Measurements from ENCODE around the gene RHOC. TPM values are rescaled to one million over a fixed set of nuclear protein-coding genes. Genes with fewer than 3 reads are reported as not detected.
A peak's percentile ranks its signal among the peaks of the same experiment; 100 is the strongest.

Gene RHOC
- total and polyA plus RNA-seq, 4 donors = 50.4 to 102 (median 68.8) TPM

DNA sequence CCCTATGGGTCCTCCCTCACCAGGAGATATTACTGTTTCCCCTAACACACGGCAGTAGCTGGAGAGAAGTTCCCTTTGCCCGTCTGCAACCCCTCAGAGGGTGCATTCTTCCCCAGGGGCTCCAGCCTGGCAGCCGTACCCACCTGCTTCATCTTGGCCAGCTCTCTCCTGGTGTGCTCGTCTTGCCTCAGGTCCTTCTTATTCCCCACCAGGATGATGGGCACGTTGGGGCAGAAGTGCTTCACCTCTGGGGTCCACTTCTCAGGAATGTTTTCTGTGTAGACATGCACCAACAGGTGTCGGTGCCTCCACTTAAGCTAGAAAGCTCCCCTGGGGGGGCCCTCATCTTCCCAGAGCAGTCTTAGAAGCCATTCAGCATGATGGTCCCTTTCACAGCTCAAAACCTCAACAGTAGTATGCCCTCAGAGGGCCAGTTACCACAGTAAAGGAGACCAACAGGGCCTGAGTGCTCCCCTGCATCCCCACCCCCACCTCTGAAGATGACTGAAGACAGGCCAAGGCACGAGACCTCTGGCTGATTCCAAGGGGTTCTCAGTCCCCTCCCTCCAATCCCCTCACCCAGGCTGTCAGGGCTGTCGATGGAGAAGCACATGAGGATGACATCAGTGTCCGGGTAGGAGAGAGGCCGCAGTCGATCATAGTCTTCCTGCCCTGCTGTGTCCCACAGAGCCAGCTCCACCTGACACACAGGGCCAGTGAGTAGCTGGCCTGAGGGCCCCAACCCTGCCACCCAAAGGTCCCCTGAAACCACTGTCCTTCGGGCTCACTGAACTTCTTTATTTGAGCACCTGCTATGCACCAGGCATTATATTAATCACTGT, 4.3 kb downstream of the RHOC start:
- Histone ChIP-seq H3K4me1 (ENCODE audit: control insufficient read depth in 4 of 4, insufficient read depth in 4 of 4, low read length in 3 of 4) (peaks cover 27 to 66% (median 54%) of the 10 kb centered on the region in 4 donors), H3K9ac (ENCODE audit: low read depth in 1 of 2, low read length in 2 of 2) (no peak overlapping the region), H3K27ac (ENCODE audit: low read depth in 1 of 2, low read length in 2 of 2) (peak overlapping the region in 1 of 2 donors; percentile 33), H3K4me3 (ENCODE audit: low read depth in 1 of 3, low read length in 3 of 3) (no peak overlapping the region), H3K27me3 (ENCODE audit: control insufficient read depth in 4 of 4, insufficient read depth in 4 of 4, low read length in 3 of 4) (no peaks in the 10 kb centered on the region), H3K36me3 (ENCODE audit: control insufficient read depth in 4 of 4, insufficient read depth in 3 of 4, low read depth in 1 of 4, low read length in 3 of 4) (peaks cover 0 to 2% (median 0%) of the 10 kb centered on the region in 4 donors), H3K9me3 (ENCODE audit: control insufficient read depth in 4 of 4, low read length in 3 of 4) (no peaks in the 10 kb centered on the region)
- TF ChIP-seq YY1 (IDR thresholded peaks at IDR 0.05) (no peak), RAD21 (IDR thresholded peaks at IDR 0.05) (no peak), RXRA (IDR thresholded peaks at IDR 0.05) (no peak), JUND (IDR thresholded peaks at IDR 0.05) (no peak), ZBTB33 (IDR thresholded peaks at IDR 0.05) (no peak), CTCF (IDR thresholded peaks at IDR 0.05; ENCODE audit: low read depth, low read length, missing input control) (no peak), HNF4A (conservative IDR thresholded peaks at IDR 0.05) (no peak), GABPA (IDR thresholded peaks at IDR 0.05 in 1 of 2, conservative IDR thresholded peaks at IDR 0.05 in 1 of 2) (no peak), EGR1 (IDR thresholded peaks at IDR 0.05; ENCODE audit: low read depth in 2 of 2) (no peak), NR2F2 (IDR thresholded peaks at IDR 0.05) (no peak), SP1 (IDR thresholded peaks at IDR 0.05) (no peak), FOXA2 (IDR thresholded peaks at IDR 0.05) (no peak), FOXA1 (IDR thresholded peaks at IDR 0.05) (no peak)
- TF ChIP-seq, protein P1, sequence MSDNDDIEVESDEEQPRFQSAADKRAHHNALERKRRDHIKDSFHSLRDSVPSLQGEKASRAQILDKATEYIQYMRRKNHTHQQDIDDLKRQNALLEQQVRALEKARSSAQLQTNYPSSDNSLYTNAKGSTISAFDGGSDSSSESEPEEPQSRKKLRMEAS (IDR thresholded peaks at IDR 0.05) = no peak
- TF ChIP-seq, protein P2, sequence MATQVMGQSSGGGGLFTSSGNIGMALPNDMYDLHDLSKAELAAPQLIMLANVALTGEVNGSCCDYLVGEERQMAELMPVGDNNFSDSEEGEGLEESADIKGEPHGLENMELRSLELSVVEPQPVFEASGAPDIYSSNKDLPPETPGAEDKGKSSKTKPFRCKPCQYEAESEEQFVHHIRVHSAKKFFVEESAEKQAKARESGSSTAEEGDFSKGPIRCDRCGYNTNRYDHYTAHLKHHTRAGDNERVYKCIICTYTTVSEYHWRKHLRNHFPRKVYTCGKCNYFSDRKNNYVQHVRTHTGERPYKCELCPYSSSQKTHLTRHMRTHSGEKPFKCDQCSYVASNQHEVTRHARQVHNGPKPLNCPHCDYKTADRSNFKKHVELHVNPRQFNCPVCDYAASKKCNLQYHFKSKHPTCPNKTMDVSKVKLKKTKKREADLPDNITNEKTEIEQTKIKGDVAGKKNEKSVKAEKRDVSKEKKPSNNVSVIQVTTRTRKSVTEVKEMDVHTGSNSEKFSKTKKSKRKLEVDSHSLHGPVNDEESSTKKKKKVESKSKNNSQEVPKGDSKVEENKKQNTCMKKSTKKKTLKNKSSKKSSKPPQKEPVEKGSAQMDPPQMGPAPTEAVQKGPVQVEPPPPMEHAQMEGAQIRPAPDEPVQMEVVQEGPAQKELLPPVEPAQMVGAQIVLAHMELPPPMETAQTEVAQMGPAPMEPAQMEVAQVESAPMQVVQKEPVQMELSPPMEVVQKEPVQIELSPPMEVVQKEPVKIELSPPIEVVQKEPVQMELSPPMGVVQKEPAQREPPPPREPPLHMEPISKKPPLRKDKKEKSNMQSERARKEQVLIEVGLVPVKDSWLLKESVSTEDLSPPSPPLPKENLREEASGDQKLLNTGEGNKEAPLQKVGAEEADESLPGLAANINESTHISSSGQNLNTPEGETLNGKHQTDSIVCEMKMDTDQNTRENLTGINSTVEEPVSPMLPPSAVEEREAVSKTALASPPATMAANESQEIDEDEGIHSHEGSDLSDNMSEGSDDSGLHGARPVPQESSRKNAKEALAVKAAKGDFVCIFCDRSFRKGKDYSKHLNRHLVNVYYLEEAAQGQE (IDR thresholded peaks at IDR 0.05) = no peak
- TF ChIP-seq, protein P3, sequence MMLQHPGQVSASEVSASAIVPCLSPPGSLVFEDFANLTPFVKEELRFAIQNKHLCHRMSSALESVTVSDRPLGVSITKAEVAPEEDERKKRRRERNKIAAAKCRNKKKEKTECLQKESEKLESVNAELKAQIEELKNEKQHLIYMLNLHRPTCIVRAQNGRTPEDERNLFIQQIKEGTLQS (IDR thresholded peaks at IDR 0.05) = no peak
- WGBS = 87% methylated on average over 12 of the region's 12 CpGs
- no peak for DNase-seq (ENCODE audit: low spot score)

All from liver (tissue), 9 donors.